ENCODE results near the gene MRPS18A.

DNA sequence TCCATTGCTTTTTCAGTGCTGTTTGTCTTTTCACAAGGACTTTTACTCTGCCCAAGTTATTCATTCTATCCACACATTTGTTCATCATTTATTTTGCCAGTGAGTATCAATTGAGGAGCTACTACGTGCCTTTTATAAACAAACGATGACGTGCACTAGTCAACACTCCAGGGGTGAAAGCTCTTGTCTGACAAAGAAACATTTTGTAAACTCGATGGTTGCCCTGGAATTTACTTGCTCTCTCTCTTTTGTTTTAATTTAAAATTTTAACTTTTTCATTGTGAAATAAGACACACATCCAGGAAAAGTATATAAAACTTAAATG, 8.3 kb upstream of the MRPS18A start:
- TF ChIP-seq, protein P1, sequence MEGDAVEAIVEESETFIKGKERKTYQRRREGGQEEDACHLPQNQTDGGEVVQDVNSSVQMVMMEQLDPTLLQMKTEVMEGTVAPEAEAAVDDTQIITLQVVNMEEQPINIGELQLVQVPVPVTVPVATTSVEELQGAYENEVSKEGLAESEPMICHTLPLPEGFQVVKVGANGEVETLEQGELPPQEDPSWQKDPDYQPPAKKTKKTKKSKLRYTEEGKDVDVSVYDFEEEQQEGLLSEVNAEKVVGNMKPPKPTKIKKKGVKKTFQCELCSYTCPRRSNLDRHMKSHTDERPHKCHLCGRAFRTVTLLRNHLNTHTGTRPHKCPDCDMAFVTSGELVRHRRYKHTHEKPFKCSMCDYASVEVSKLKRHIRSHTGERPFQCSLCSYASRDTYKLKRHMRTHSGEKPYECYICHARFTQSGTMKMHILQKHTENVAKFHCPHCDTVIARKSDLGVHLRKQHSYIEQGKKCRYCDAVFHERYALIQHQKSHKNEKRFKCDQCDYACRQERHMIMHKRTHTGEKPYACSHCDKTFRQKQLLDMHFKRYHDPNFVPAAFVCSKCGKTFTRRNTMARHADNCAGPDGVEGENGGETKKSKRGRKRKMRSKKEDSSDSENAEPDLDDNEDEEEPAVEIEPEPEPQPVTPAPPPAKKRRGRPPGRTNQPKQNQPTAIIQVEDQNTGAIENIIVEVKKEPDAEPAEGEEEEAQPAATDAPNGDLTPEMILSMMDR (IDR thresholded peaks at IDR 0.05), result no peak
- TF ChIP-seq EP300 (IDR thresholded peaks at IDR 0.05) (no peak), POLR2A (IDR thresholded peaks at IDR 0.05) (no peak)
